Smooth muscle cell of the brain vasculature (primary cell): ENCODE measurements around the gene FBN1.

ENCODE experiments used
- DNase-seq: peaks from one replicate; pipeline ENCODE4 v3.0.0-alpha.2; 2012; ENCODE audit warnings: low read depth, low spot score

FBN1 gene

GRCh38 chr15:48469681-48470080 is 175.8 kb downstream of the FBN1 start:
- DNase-seq, result no peak

- DNase-seq, result no peak
Measured at GRCh38 chr15:48469271-48469670, 176.2 kb downstream of the FBN1 start.

- DNase-seq, result peak; percentile 73
Measured at GRCh38 chr15:48467801-48468200, 177.7 kb downstream of the FBN1 start.

- no peak for DNase-seq
Measured at GRCh38 chr15:48466820-48467219, 178.7 kb downstream of the FBN1 start.

- no peak for DNase-seq
Measured at GRCh38 chr15:48466079-48466478, 179.4 kb downstream of the FBN1 start.

- DNase-seq, result no peak
Measured at GRCh38 chr15:48465410-48465809, 180.1 kb downstream of the FBN1 start.

GRCh38 chr15:48463366-48463880 is 182.1 kb downstream of the FBN1 start:
- no peak for DNase-seq

- DNase-seq, result no peak
Measured at GRCh38 chr15:48462688-48463087, 182.8 kb downstream of the FBN1 start.

- DNase-seq, result no peak
Measured at GRCh38 chr15:48459571-48460442, 185.7 kb downstream of the FBN1 start.

GRCh38 chr15:48458876-48459275 is 186.6 kb downstream of the FBN1 start:
- DNase-seq, result no peak

GRCh38 chr15:48456134-48456533 is 189.4 kb downstream of the FBN1 start:
- DNase-seq, result no peak

GRCh38 chr15:48451736-48452135 is 193.8 kb downstream of the FBN1 start:
- DNase-seq, result no peak

- DNase-seq, result no peak
Measured at GRCh38 chr15:48451241-48451640, 194.3 kb downstream of the FBN1 start.

- no peak for DNase-seq
Measured at GRCh38 chr15:48449734-48450133, 195.8 kb downstream of the FBN1 start.

- no peak for DNase-seq
Measured at GRCh38 chr15:48447657-48448056, 197.9 kb downstream of the FBN1 start.

GRCh38 chr15:48447058-48447457 is 198.5 kb downstream of the FBN1 start:
- no peak for DNase-seq

- no peak for DNase-seq
Measured at GRCh38 chr15:48442011-48442410, 203.5 kb downstream of the FBN1 start.

GRCh38 chr15:48440084-48440483 is 205.4 kb downstream of the FBN1 start:
- peak; percentile 62 for DNase-seq

- no peak for DNase-seq
Measured at GRCh38 chr15:48437178-48437577, 208.3 kb downstream of the FBN1 start.

GRCh38 chr15:48435321-48435720 is 210.2 kb downstream of the FBN1 start:
- DNase-seq, result no peak

- no peak for DNase-seq
Measured at GRCh38 chr15:48433226-48433886, 212.2 kb downstream of the FBN1 start.

- DNase-seq, result no peak
Measured at GRCh38 chr15:48432688-48433087, 212.8 kb downstream of the FBN1 start.
